GM12875 (cell line): ENCODE results near the gene ZBTB7A.

ENCODE experiments used
- H3K4me3 ChIP-seq: one replicate; pipeline ENCODE4 v1.5.1; 2011; ENCODE audit warnings: low read depth, low read length, control low read depth
- CTCF ChIP-seq: IDR thresholded peaks from 2 replicates; pipeline ENCODE4 v1.5.1; 2011; ENCODE audit warnings: low read depth, mild to moderate bottlenecking, control low read depth, inconsistent platforms, low read length, moderate library complexity, borderline replicate concordance; ENCODE audit not compliant: insufficient read depth

Gene ZBTB7A

GRCh38 chr19:3995607-3996006, 71.1 kb downstream of the ZBTB7A start:
- no peak for TF ChIP-seq CTCF

More at GRCh38 chr19:3995607-3996006, 71.1 kb downstream of the ZBTB7A start:
- no peak overlapping the region for H3K4me3 ChIP-seq
